PFSK-1 (cell line): Measurements from ENCODE around the gene KCNJ4.

Experiments
- FOXP2 ChIP-seq: optimal IDR thresholded peaks from 2 replicates; pipeline ENCODE3; 2011; ENCODE audit warnings: borderline replicate concordance, control low read depth, inconsistent platforms; ENCODE audit not compliant: insufficient read depth; ENCODE audit errors: extremely low read length, extremely low read depth
- POLR2AphosphoS5 ChIP-seq: IDR thresholded peaks from 2 replicates; pipeline ENCODE4 v1.6.1; 2012; ENCODE audit warnings: low read depth, mild to moderate bottlenecking, control low read depth, low read length, moderate library complexity
- SIN3A ChIP-seq: IDR thresholded peaks from 2 replicates; pipeline ENCODE4 v1.6.1; 2012; ENCODE audit warnings: mild to moderate bottlenecking, low read length, moderate library complexity, borderline replicate concordance; ENCODE audit not compliant: insufficient read depth
- TAF1 ChIP-seq: IDR thresholded peaks from 2 replicates; pipeline ENCODE4 v1.6.1; 2012; ENCODE audit warnings: low read length, control low read depth, borderline replicate concordance; ENCODE audit not compliant: insufficient read depth
- TF ChIP-seq, protein P1 (sequence below), 2 experiments: IDR thresholded peaks; 2 replicates each; pipeline versions ENCODE4 v1.6.1 to v1.8.0; 2011 to 2012; ENCODE audit warnings: low read depth in 2 of 2, low read length in 2 of 2, control low read depth in 1 of 2, inconsistent platforms in 1 of 2, mild to moderate bottlenecking in 1 of 2, moderate library complexity in 1 of 2; ENCODE audit not compliant: insufficient read depth in 1 of 2

The KCNJ4 gene

GRCh38 chr22:38494498-38494897, 39.5 kb upstream of the KCNJ4 start:
- no peak for TF ChIP-seq FOXP2
- TF ChIP-seq, protein P1, sequence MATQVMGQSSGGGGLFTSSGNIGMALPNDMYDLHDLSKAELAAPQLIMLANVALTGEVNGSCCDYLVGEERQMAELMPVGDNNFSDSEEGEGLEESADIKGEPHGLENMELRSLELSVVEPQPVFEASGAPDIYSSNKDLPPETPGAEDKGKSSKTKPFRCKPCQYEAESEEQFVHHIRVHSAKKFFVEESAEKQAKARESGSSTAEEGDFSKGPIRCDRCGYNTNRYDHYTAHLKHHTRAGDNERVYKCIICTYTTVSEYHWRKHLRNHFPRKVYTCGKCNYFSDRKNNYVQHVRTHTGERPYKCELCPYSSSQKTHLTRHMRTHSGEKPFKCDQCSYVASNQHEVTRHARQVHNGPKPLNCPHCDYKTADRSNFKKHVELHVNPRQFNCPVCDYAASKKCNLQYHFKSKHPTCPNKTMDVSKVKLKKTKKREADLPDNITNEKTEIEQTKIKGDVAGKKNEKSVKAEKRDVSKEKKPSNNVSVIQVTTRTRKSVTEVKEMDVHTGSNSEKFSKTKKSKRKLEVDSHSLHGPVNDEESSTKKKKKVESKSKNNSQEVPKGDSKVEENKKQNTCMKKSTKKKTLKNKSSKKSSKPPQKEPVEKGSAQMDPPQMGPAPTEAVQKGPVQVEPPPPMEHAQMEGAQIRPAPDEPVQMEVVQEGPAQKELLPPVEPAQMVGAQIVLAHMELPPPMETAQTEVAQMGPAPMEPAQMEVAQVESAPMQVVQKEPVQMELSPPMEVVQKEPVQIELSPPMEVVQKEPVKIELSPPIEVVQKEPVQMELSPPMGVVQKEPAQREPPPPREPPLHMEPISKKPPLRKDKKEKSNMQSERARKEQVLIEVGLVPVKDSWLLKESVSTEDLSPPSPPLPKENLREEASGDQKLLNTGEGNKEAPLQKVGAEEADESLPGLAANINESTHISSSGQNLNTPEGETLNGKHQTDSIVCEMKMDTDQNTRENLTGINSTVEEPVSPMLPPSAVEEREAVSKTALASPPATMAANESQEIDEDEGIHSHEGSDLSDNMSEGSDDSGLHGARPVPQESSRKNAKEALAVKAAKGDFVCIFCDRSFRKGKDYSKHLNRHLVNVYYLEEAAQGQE (IDR thresholded peaks at IDR 0.05; ENCODE audit: insufficient read depth in 1 of 2, low read depth in 2 of 2, low read length in 2 of 2), result no peak
- no peak for TF ChIP-seq SIN3A
- no peak for TF ChIP-seq POLR2AphosphoS5
- no peak for TF ChIP-seq TAF1

DNA sequence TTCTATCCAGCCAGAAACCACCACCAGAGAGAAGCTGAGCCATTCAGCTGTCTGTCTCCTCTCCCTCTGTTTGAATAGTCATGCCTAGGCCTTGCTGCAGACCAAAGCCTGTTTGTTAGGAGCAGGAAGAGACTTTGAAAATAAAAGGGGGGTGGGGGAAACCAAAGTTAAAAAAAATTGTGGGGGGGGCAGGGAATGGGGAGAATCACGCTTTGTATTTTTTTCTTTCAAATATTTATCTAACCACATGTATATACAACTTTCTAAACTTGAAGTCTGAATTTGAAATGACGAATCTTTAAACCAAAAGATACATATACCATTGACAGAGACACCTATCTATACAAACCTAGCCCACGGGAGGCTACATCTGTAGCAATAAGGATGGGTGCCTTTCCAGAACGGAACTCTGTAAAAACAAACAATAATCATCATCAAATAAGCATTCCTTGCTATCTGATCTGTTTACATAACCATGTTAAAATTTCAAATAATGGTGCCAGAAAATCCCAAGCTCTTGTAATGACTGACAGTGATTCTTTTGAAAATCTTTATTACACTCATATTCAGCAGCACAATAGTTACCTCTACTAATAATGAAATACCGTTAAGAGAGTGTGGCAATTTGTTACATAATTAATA, 36.8 kb upstream of the KCNJ4 start:
- TF ChIP-seq, protein P1 (IDR thresholded peaks at IDR 0.05; ENCODE audit: insufficient read depth in 1 of 2, low read depth in 2 of 2, low read length in 2 of 2), result no peak
- no peak for TF ChIP-seq TAF1
- no peak for TF ChIP-seq SIN3A
- TF ChIP-seq FOXP2, result no peak
- no peak for TF ChIP-seq POLR2AphosphoS5

GRCh38 chr22:38490915-38491314, 35.9 kb upstream of the KCNJ4 start:
- TF ChIP-seq, protein P1 (IDR thresholded peaks at IDR 0.05; ENCODE audit: insufficient read depth in 1 of 2, low read depth in 2 of 2, low read length in 2 of 2), result no peak
- TF ChIP-seq TAF1 (no peak), SIN3A (no peak), POLR2AphosphoS5 (no peak), FOXP2 (no peak)

DNA sequence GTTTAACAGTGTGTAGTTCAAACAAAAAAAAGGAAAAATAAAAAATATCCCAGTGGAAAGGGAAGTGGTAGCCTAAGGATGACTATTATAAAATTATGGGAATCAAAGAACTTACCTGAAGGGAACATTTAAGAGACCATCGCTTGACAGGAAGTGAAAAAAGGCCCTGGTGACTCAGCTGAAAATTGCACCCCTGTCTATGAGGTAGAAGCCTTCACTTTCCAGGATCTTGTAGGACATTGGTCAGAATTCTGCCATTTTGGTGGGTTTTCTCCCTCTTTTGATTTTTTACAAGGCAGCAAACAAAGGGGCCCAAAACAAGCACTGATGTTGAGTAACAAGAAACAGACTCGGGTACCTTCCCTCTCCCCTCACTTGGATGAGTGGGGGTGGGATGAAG, 35.5 kb upstream of the KCNJ4 start:
- TF ChIP-seq FOXP2, result no peak
- TF ChIP-seq, protein P1 (IDR thresholded peaks at IDR 0.05; ENCODE audit: insufficient read depth in 1 of 2, low read depth in 2 of 2, low read length in 2 of 2), result no peak
- TF ChIP-seq TAF1, result no peak
- no peak for TF ChIP-seq SIN3A
- TF ChIP-seq POLR2AphosphoS5, result 0 out of 2 replicates have a peak, but pooled peaks have one; percentile 22
